CD4-positive, alpha-beta T cell (primary cell): ENCODE results near the gene LRRC74A. TPM values are rescaled to one million over a fixed set of nuclear protein-coding genes. Genes with fewer than 3 reads are reported as not detected.
A peak's percentile ranks its signal among the peaks of the same experiment; 100 is the strongest.

ENCODE experiments used
- ATAC-seq: fragments of 200-7000 bp; cut with Tn5 transposase; one replicate; pipeline ENCODE4 v1.10.0; 2022; ENCODE audit warnings: mild to moderate bottlenecking; ENCODE audit not compliant: poor library complexity
- CTCF ChIA-PET: fragments of 350-600 bp; sonication (Branson Sonifier 250); formaldehyde crosslinking; loops from one replicate; lab custom pipeline; 2021; ENCODE audit warnings: antibody characterized with exemption, inconsistent platforms; lab: Charles Lee
- POLR2A ChIA-PET: fragments of 350-600 bp; sonication (Branson Sonifier 250); formaldehyde crosslinking; loops from one replicate; lab custom pipeline; 2021; ENCODE audit warnings: antibody characterized with exemption, inconsistent platforms; lab: Charles Lee
- DNase-seq, 14 experiments: peaks; one replicate each; pipeline ENCODE4 v3.0.0-alpha.2; 2013 to 2020; ENCODE audit warnings: mixed read lengths in 2 of 14
- H3K27ac ChIP-seq, 2 donors: one replicate each; pipeline versions ENCODE4 v1.5.1 to v1.7.0; 2013; ENCODE audit warnings: low read length in 2 of 2, low read depth in 1 of 2, mild to moderate bottlenecking in 1 of 2
- H3K27me3 ChIP-seq, 2 experiments: 1 replicate in 1 of 2; 2 replicates in 1 of 2; pipeline versions ENCODE4 v1.6.1 to v1.7.0; 2013; ENCODE audit warnings: low read length in 2 of 2, control low read depth in 1 of 2, mild to moderate bottlenecking in 1 of 2, moderate library complexity in 1 of 2; ENCODE audit not compliant: insufficient read depth in 2 of 2, control insufficient read depth in 1 of 2
- H3K36me3 ChIP-seq: one replicate; pipeline ENCODE4 v1.6.1; 2013; ENCODE audit warnings: low read length, control low read depth; ENCODE audit not compliant: insufficient read depth
- H3K4me1 ChIP-seq: one replicate; pipeline ENCODE4 v1.6.1; 2013; ENCODE audit warnings: low read length, control low read depth; ENCODE audit not compliant: insufficient read depth
- H3K4me3 ChIP-seq: one replicate; pipeline ENCODE4 v1.5.1; 2013; ENCODE audit warnings: mild to moderate bottlenecking, low read length, moderate library complexity
- H3K9me3 ChIP-seq, 2 experiments: 1 replicate in 1 of 2; 2 replicates in 1 of 2; pipeline versions ENCODE4 v1.6.1 to v1.7.0; 2013; ENCODE audit warnings: low read length in 2 of 2, mild to moderate bottlenecking in 2 of 2, control low read depth in 1 of 2, moderate library complexity in 1 of 2; ENCODE audit not compliant: control insufficient read depth in 1 of 2, insufficient read depth in 1 of 2
- H3K27ac Mint-ChIP-seq: one replicate; pipeline ENCODE4 v1.8.0; 2020; ENCODE audit warnings: mixed read lengths
- H3K27me3 Mint-ChIP-seq: one replicate; pipeline ENCODE4 v1.8.0; 2021; ENCODE audit warnings: mixed read lengths
- H3K36me3 Mint-ChIP-seq: one replicate; pipeline ENCODE4 v1.8.0; 2021; ENCODE audit warnings: low read depth, mixed read lengths
- H3K4me1 Mint-ChIP-seq: one replicate; pipeline ENCODE4 v1.8.0; 2021; ENCODE audit warnings: low read depth, mixed read lengths
- H3K4me3 Mint-ChIP-seq: one replicate; pipeline ENCODE4 v1.8.0; 2020; ENCODE audit warnings: mild to moderate bottlenecking, mixed read lengths
- H3K9me3 Mint-ChIP-seq: one replicate; pipeline ENCODE4 v1.8.0; 2020; ENCODE audit warnings: mixed read lengths
- intact Hi-C, 2 experiments: fragments of 100-400 bp; cut with DNase I in 1 of 2; cut with micrococcal nuclease in 1 of 2; formaldehyde crosslinking; loops; one replicate each; pipeline versions ENCODE4 v1.15.1 to v1.9.0; 2023 to 2025; cut with DNase I, micrococcal nuclease
- total RNA-seq, 174 experiments: library from RNA in 2 of 174; stranded (reverse) in 2 of 174; gene quantifications; one replicate each; pipeline ENCODE4 v1.2.3 and lab custom pipeline; 2021 to 2026
- TF ChIP-seq, protein P1 (sequence below): fragments of 200-600 bp; IDR thresholded peaks from one replicate; pipeline ENCODE4 v1.8.0; 2022; ENCODE audit warnings: antibody characterized with exemption, mild to moderate bottlenecking

LRRC74A gene
- total RNA-seq, 2 experiments from 2014 or later, result not detected

DNA sequence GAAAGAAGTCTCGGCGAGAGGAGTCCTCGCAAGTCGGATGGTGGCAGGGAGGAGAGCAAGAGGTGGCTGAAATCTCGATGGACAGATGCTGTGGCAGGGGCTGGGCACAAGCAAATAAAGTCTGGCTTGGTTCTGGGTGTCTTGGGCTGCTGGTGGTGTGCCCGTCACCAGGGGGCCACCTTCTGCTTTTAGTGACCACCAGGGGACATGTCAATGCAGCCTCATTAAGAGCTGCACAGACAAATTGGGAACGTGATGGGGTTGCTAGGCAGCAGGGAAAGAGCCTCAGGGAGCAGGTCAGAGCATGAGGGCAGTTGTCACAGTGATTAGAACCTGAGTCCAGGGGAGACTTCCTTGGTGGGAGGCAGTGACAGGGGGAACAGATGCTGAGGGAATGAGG is 44.0 kb downstream of the LRRC74A start:
- no peak for DNase-seq
- no peak overlapping the region for H3K4me3 Mint-ChIP-seq
- ChIA-PET POLR2A (no interaction called here), CTCF (no interaction called here)
- H3K4me1 Mint-ChIP-seq, result peaks cover 30% of the 10 kb centered on the region
- no peaks in the 10 kb centered on the region for H3K9me3 Mint-ChIP-seq
- intact Hi-C loops, result loop anchor here in 1 of 2 experiments (5.0 kb wide), 1 partner anchor 447 kb away; no protein-coding TSS in a partner anchor
- Histone ChIP-seq H3K9me3 (peaks cover 0 to 6% of the 10 kb centered on the region in 2 experiments), H3K36me3 (no peaks in the 10 kb centered on the region), H3K4me1 (peaks cover 22% of the 10 kb centered on the region), H3K27me3 (no peaks in the 10 kb centered on the region), H3K4me3 (no peak overlapping the region), H3K27ac (no peak overlapping the region)
- TF ChIP-seq, protein P1, sequence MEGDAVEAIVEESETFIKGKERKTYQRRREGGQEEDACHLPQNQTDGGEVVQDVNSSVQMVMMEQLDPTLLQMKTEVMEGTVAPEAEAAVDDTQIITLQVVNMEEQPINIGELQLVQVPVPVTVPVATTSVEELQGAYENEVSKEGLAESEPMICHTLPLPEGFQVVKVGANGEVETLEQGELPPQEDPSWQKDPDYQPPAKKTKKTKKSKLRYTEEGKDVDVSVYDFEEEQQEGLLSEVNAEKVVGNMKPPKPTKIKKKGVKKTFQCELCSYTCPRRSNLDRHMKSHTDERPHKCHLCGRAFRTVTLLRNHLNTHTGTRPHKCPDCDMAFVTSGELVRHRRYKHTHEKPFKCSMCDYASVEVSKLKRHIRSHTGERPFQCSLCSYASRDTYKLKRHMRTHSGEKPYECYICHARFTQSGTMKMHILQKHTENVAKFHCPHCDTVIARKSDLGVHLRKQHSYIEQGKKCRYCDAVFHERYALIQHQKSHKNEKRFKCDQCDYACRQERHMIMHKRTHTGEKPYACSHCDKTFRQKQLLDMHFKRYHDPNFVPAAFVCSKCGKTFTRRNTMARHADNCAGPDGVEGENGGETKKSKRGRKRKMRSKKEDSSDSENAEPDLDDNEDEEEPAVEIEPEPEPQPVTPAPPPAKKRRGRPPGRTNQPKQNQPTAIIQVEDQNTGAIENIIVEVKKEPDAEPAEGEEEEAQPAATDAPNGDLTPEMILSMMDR, result no peak
- no peaks in the 10 kb centered on the region for H3K27me3 Mint-ChIP-seq
- ATAC-seq, result no peak
- H3K27ac Mint-ChIP-seq, result no peak overlapping the region
- H3K36me3 Mint-ChIP-seq, result no peaks in the 10 kb centered on the region

DNA sequence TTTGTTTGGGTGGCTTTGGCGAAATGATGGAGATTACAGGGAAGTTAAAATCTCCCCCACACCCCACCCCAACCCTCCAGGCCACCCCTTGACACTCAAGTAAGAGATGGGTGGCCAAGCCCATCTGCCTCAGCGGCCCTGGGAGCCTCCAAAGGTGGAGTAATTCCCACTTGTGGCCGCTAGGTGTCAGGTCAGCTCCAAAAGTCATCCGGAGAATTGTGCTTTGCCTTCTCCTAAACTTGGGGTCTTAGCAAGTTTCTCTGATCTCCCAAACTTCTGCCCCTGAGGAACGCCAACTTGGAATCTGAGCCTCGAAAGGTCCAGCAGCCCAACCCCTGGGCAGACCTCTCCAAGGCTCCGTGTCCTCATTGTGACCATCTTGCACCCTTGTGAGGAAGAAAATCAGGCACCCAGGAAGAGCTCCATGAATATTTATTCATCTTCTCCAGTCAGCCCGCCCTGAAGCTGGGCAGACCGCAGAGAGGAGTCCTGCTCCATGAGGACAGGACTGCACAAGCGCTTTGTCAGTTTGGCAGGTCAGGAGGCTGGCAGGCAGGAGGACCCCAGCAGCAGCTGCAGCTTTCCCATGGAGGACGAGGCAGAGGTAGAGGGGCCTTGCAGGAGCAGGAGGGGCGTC is 46.7 kb downstream of the LRRC74A start:
- Histone ChIP-seq H3K4me1 (peaks cover 14% of the 10 kb centered on the region), H3K4me3 (no peak overlapping the region), H3K27ac (no peak overlapping the region), H3K9me3 (peaks cover 0 to 6% of the 10 kb centered on the region in 2 experiments), H3K27me3 (no peaks in the 10 kb centered on the region), H3K36me3 (no peaks in the 10 kb centered on the region)
- Mint-ChIP-seq H3K4me3 (no peak overlapping the region), H3K4me1 (peaks cover 11% of the 10 kb centered on the region), H3K36me3 (no peaks in the 10 kb centered on the region), H3K27ac (no peak overlapping the region), H3K27me3 (no peaks in the 10 kb centered on the region), H3K9me3 (no peaks in the 10 kb centered on the region)
- ATAC-seq (peak; percentile 83), DNase-seq (peak; percentile 50 to 82 (median 62))
- POLR2A ChIA-PET, result interaction anchor here (1.2 to 2.0 kb wide), 2 partner anchors 155 to 198 kb away, joined by 3 to 12 read pairs; no protein-coding TSS in a partner anchor
- TF ChIP-seq, protein P1, result peak; percentile 82
- intact Hi-C loops, result loop anchor here (1.0 to 5.0 kb wide), 7 partner anchors 40 to 444 kb away; no protein-coding TSS in a partner anchor
- CTCF ChIA-PET, result interaction anchor here (0.8 to 3.0 kb wide), 17 partner anchors 9 to 223 kb away, joined by 3 to 33 read pairs (median 4); no protein-coding TSS in a partner anchor

DNA sequence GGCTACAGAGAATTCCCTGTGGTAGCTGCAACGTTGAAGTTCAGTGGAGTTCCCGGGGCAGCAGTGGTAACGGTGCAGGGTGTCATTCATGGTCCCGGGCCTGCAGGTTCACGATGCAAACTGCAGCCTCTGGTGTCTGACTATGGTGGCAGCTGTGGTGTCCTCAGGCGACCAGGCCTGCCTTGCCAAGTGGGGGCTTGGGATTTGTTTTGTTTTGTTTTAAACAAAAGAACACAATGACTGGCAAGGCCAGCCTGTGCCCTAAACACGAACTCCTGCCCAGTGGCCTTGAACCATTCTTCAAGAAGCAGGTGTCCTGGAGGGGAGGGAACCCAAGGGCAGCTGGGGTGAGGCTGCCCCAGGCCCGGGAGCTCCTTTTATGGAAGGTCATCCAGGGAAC is 48.5 kb downstream of the LRRC74A start:
- H3K27ac ChIP-seq, result no peak overlapping the region
- POLR2A ChIA-PET, result no interaction called here
- ATAC-seq, result no peak

More for the DNA sequence above, 48.5 kb downstream of the LRRC74A start:
- no peak for DNase-seq
- TF ChIP-seq, protein P1, result no peak
- Mint-ChIP-seq H3K4me1 (peaks cover 4% of the 10 kb centered on the region), H3K27me3 (no peaks in the 10 kb centered on the region), H3K9me3 (no peaks in the 10 kb centered on the region), H3K27ac (no peak overlapping the region), H3K36me3 (no peaks in the 10 kb centered on the region), H3K4me3 (no peak overlapping the region)
- Histone ChIP-seq H3K4me3 (no peak overlapping the region), H3K4me1 (peaks cover 3% of the 10 kb centered on the region), H3K27me3 (no peaks in the 10 kb centered on the region), H3K9me3 (peaks cover 0 to 6% of the 10 kb centered on the region in 2 experiments), H3K36me3 (no peaks in the 10 kb centered on the region)
- intact Hi-C loops, result loop anchor here in 1 of 2 experiments (5.0 kb wide), 1 partner anchor 443 kb away; no protein-coding TSS in a partner anchor
- CTCF ChIA-PET, result interaction anchor here (1.4 to 4.0 kb wide), 2 partner anchors 196 to 219 kb away, joined by 5 to 38 read pairs; no protein-coding TSS in a partner anchor
